H1 (cell line): Measurements from ENCODE around the gene TAAR1. TPM values are rescaled to one million over a fixed set of nuclear protein-coding genes. Genes with fewer than 3 reads are reported as not detected.

Experiments
- CHD7 ChIP-seq: fragments of 300-600 bp; sonication (generic); IDR thresholded peaks from 2 replicates; pipeline ENCODE4 v1.7.1; 2012; ENCODE audit warnings: low read length, moderate library complexity, mild to moderate bottlenecking, inconsistent platforms; ENCODE audit not compliant: insufficient replicate concordance
- EGR1 ChIP-seq: IDR thresholded peaks from 2 replicates; pipeline ENCODE4 v1.6.1; 2011; ENCODE audit warnings: low read depth, low read length, borderline replicate concordance
- JUND ChIP-seq: IDR thresholded peaks from 2 replicates; pipeline ENCODE4 v1.6.1; 2011; ENCODE audit warnings: mild to moderate bottlenecking, improper control_type of control experiment, low read length
- polyA plus RNA-seq, 7 experiments: library from polyadenylated mRNA; depleted of rRNA in 3 of 7; stranded (reverse) in 5 of 7; unstranded in 2 of 7; fragments of >200 nt in 5 of 7; fragments of 200-250 nt in 2 of 7; gene quantifications; 1 replicate in 5 of 7; 2 replicates in 1 of 7; 4 replicates in 1 of 7; pipeline versions ENCODE4 v1.2.1 to v1.2.3, GENCODE V29; 2011 to 2013; ENCODE audit warnings: missing spikeins in 2 of 7, mixed read lengths in 2 of 7
- total RNA-seq: library from RNA; stranded (reverse); fragmentation: NEBNext Ultra II Directional; extraction: Animal tissue kit (Norgen Biotek cat#: 25700); gene quantifications from 2 replicates; pipeline ENCODE4 v1.2.1, GENCODE V29; 2021

TAAR1 gene
- total and polyA plus RNA-seq, 2 of the 8 experiments (the other 6 are each of a cell fraction or from before 2014, with no cell fraction given): not detected

DNA sequence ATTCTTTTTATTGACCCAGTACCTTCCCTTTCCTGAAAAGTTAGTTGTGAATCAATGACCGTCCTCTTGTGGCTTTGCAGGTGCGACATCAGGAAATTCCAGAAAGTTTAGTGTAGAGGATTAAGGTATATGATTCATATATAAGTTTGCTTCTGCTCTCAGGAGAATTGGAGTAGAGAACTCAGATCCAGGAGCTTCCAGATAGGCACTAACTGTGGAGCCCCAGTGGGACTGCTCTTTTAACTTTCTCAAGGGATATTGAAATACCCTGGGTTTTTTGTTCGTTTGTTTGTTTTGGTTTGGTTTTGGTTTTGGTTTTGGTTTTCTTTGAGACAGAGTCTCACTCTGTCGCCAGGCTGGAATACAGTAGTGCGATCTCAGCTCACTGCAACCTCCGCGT is 44.4 kb downstream of the TAAR1 start (continued):
- TF ChIP-seq EGR1 (no peak), CHD7 (no peak), JUND (no peak)
